HG03280 (cell line): ENCODE results near the gene HMGCLL1.

Source experiments
- ATAC-seq: cut with Tn5 transposase; IDR thresholded peaks from one replicate; pipeline ENCODE4 v1.9.1; 2021; ENCODE audit warnings: mild to moderate bottlenecking, moderate library complexity; ENCODE audit not compliant: unreplicated experiment

Gene HMGCLL1

DNA sequence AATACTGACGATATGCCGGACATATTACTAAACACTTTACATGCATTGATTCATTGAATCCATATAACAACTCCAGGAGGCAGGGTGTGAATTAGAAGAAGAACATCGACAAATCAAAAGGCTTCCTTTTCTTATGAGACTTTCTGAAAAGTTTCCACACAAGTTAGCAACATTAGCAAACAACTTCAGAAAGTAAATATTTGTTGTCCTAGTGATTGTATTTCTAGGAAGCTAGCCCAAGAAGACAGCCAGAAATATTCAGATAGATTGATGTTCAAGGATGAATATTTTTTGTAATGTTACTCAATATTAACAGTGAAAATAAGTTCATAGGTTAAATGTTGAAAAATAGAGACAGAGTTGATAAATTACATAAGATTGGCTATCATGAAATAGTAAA, 131.1 kb downstream of the HMGCLL1 start:
- no peak for ATAC-seq

GRCh38 chr6:55445648-55446204, 133.3 kb downstream of the HMGCLL1 start:
- no peak for ATAC-seq

DNA sequence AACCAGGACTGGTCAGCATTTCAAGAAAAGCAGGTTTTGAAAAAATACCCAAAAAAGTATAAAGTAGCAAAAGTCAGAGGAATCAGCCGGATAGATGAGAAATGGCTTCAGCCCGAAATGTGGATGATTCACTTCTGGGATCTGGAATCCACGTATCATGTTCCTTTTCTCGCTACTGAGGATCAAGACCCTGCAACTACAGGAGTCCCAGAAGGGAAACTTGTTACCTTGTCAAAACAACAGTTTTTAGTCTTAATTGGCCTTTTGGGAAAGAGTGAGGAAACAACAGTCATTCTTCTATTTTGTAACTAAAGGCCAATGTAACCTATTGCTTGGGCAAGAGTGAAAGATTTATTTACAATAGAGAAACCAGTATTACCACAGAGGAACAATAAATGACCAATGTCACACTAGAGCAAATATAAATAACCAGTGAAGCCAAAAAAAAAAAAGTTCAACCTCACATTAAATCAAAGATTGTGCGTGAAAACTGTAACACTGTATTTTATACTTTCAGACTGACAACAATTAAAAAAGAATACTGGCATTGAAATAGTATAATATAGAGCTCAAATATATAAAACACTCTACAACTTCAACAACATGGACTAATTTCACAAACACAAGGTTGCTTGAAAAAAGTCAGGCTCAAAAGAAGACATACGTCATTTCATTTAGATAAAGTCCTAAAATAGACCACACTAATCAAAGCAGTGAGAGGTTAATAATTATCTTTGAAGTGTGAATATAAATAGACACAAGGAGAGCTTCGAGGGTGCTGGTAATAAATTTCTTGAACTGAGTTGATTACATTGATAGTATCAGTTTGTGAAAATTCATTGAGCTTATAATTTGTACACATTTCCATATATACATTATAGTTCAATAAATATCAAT, 135.5 kb downstream of the HMGCLL1 start:
- no peak for ATAC-seq

DNA sequence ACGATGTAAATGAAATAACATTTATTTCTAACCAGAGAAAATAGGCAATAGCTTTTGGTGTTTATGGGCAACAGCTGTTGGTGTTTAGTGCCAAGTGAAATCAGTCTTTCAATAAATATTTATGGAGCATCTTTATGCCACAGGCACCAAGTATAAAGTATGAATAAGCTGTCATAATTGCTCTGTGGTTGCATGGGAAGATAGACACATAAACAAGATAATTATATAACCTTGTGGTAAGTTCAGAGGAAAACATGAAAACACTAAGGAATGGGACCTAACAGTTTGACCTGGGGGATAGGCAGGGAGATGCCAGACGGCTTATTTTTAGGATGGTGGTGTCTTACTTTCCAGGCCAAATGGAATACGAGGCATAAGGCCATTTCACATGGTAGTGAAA, 140.8 kb downstream of the HMGCLL1 start:
- ATAC-seq = no peak

GRCh38 chr6:55437141-55437540, 141.9 kb downstream of the HMGCLL1 start:
- ATAC-seq = no peak

GRCh38 chr6:55433446-55434130, 145.4 kb downstream of the HMGCLL1 start:
- ATAC-seq = no peak

- no peak for ATAC-seq
Observed at GRCh38 chr6:55423933-55424332, 155.1 kb downstream of the HMGCLL1 start.

DNA sequence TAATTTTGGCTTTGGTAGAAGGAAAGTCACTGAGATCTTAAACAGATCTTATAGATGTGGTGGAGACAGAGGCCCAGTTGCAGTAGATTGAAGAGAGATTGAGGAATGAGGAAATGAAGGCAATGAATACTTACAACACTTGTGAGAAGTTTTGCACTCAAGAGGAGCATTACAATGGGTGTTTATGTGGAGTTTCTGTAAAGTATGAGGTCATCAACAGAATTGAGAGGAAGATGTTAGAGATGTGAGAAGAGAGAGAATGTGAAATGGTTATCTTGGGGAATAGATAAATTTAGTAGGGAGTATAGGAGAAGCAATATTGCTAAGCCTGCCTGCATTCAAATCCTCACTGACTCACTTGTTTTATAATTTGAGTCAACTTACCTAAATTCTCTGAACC, 168.3 kb downstream of the HMGCLL1 start:
- no peak for ATAC-seq

GRCh38 chr6:55405474-55406235, 173.3 kb downstream of the HMGCLL1 start:
- ATAC-seq = no peak

GRCh38 chr6:55399351-55399750, 179.6 kb downstream of the HMGCLL1 start:
- ATAC-seq = no peak

GRCh38 chr6:55397986-55398385, 181.0 kb downstream of the HMGCLL1 start:
- ATAC-seq = no peak

- ATAC-seq = no peak
Observed at GRCh38 chr6:55395871-55396270, 183.1 kb downstream of the HMGCLL1 start.

GRCh38 chr6:55388211-55388610, 190.8 kb downstream of the HMGCLL1 start:
- ATAC-seq = no peak
